Forelimb muscle (tissue), 1 donor: Measurements from ENCODE around the gene F12. TPM values are rescaled to one million over a fixed set of nuclear protein-coding genes. Genes with fewer than 3 reads are reported as not detected.

Experiments used
- DNase-seq: peaks from one replicate; pipeline ENCODE4 v3.0.0-alpha.2; 2013; ENCODE audit warnings: low read depth
- polyA plus RNA-seq: library from polyadenylated mRNA; unstranded; fragments of 120-200 nt; gene quantifications from one replicate; pipeline ENCODE4 v1.2.1, GENCODE V29; 2013; ENCODE audit not compliant: insufficient read length

F12 gene
- polyA plus RNA-seq, 1 donor: 0.52 TPM

DNA sequence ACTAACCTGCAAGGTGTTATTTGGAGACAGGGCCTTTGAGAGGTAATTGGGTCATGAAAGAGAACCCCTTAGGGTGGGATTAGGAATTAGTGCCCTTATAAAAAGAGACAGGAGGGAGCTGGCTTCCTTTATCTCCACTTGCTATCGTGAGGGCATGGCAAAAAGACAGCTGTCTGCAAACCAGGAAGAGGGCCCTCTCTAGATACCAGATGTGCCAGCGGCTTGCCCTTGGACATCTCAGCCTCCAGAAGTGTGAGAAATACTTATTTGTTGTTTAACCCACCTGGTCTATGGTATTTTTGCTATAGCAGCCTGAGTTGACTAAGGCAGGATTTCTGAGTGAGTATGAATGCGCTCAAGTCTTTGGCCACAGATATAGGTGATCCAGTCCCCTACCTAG, 52.6 kb downstream of the F12 start:
- DNase-seq: no peak

DNA sequence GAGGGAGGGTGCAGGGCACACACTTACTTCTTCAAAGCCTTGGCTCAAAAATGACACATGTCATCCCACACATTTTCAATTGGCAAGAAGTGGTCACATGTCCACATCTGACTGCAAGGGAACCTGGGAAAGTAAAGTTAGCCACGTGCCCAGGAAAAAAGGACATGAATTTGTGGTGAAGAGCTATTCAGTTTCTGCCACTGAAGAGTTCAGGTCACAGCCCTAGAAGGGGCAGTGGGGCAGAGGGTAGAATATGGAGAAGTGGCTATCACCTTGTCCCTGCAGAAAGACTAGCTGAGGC, 53.5 kb downstream of the F12 start:
- DNase-seq: no peak

GRCh38 chr5:177355162-177355867, 54.0 kb downstream of the F12 start:
- DNase-seq: no peak

DNA sequence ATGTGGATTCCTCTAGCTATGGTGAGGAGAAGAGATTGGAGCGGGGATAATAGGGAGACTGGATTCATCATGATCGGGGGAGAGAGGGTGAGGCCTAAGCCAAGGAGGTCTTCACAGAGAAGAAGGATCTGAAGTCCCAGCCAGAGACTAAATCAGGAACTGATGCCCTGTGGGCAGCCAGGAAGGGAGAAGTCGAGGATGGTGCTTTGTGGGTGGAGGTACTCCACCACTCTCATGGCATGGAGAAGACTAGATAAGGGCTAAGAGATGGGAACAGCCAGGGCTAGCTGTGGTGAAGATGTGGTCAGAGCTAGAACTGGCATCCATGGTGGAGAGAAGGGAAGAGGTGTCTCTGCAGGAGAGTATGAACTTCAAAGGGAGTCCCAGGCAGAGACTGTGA, 54.7 kb downstream of the F12 start:
- DNase-seq: no peak

DNA sequence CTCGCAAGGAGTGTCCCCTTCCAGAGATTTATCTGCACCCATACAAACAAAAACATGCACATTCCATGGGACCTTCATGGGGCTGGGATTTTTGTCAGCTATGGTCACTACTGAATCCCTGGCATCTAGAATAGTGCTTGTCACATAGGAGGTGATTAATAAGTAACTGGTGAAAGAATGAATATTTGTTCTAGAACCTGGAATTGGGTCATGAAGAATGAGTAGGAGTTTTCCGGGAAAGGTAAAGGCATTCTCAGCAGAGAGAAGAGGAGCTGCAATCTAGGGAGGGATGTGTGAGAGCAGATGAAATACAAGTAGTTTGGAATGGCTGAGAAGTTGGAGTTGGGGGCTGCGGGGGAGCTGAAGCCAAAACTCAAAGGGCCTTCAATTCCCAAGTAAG, 55.1 kb downstream of the F12 start:
- no peak for DNase-seq

GRCh38 chr5:177353093-177353492, 56.3 kb downstream of the F12 start:
- DNase-seq: no peak

Other genes starting within 250 kb of the F12 start
- 27.1 TPM for gene RAB24, start 105.8 kb downstream of the F12 start, polyA plus RNA-seq
- 73.8 TPM for gene PRELID1, start 105.8 kb downstream of the F12 start, polyA plus RNA-seq
- 19.0 TPM for gene MXD3, start 97.7 kb downstream of the F12 start, polyA plus RNA-seq
- gene LMAN2, start 57.9 kb downstream of the F12 start, polyA plus RNA-seq: 65.7 TPM
- gene RGS14, start 51.6 kb downstream of the F12 start, polyA plus RNA-seq: 17.4 TPM
- not detected for gene SLC34A1, start 25.1 kb downstream of the F12 start, polyA plus RNA-seq
- gene PFN3, start 8.9 kb downstream of the F12 start, polyA plus RNA-seq: not detected
- gene GRK6, start 17.1 kb upstream of the F12 start, polyA plus RNA-seq: 16.5 TPM
- gene PRR7, start 37.2 kb upstream of the F12 start, polyA plus RNA-seq: 0.44 TPM
- 233 TPM for gene DBN1, start 64.1 kb upstream of the F12 start, polyA plus RNA-seq
- gene PDLIM7, start 88.0 kb upstream of the F12 start, polyA plus RNA-seq: 359 TPM
- 6.3 TPM for gene DOK3, start 100.3 kb upstream of the F12 start, polyA plus RNA-seq
- gene DDX41, start 107.4 kb upstream of the F12 start, polyA plus RNA-seq: 46.9 TPM
- gene FAM193B, start 145.0 kb upstream of the F12 start, polyA plus RNA-seq: 49.7 TPM
- gene TMED9, start 182.6 kb upstream of the F12 start, polyA plus RNA-seq: 111 TPM
- gene B4GALT7, start 190.6 kb upstream of the F12 start, polyA plus RNA-seq: 17.8 TPM